Chondrocyte (in vitro differentiated cells): ENCODE results near the gene TYRP1. TPM values are rescaled to one million over a fixed set of nuclear protein-coding genes. Genes with fewer than 3 reads are reported as not detected.

ENCODE experiments used
- DNase-seq: peaks from one replicate; pipeline ENCODE4 v3.0.0; 2021; ENCODE audit warnings: mixed read lengths, low spot score
- H3K27ac Mint-ChIP-seq: one replicate; pipeline ENCODE4 v1.8.0; 2021; ENCODE audit warnings: mild to moderate bottlenecking, moderate library complexity, mixed read lengths; ENCODE audit not compliant: unreplicated experiment
- H3K27me3 Mint-ChIP-seq: 2 replicates; pipeline ENCODE4 v1.8.0; 2021; ENCODE audit warnings: low read depth, mixed read lengths
- H3K36me3 Mint-ChIP-seq: 2 replicates; pipeline ENCODE4 v1.8.0; 2021; ENCODE audit warnings: low read depth, mixed read lengths
- H3K4me1 Mint-ChIP-seq: 2 replicates; pipeline ENCODE4 v1.8.0; 2021; ENCODE audit warnings: low read depth, mild to moderate bottlenecking, mixed read lengths
- H3K4me3 Mint-ChIP-seq: one replicate; pipeline ENCODE4 v1.8.0; 2021; ENCODE audit warnings: mild to moderate bottlenecking, moderate library complexity, mixed read lengths; ENCODE audit not compliant: unreplicated experiment
- H3K9me3 Mint-ChIP-seq: 2 replicates; pipeline ENCODE4 v1.8.0; 2021; ENCODE audit warnings: low read depth, mixed read lengths
- CTCF ChIP-seq: fragments of 200-600 bp; sonication (generic); IDR thresholded peaks from 2 replicates; pipeline ENCODE4 v1.5.0; 2021; ENCODE audit warnings: antibody characterized with exemption, mild to moderate bottlenecking, moderate library complexity
- total RNA-seq: library from RNA; stranded (reverse); gene quantifications from 3 replicates; pipeline ENCODE4 v1.2.1, GENCODE V29; 2021

TYRP1 gene
- total RNA-seq, 1 donor from 2014 or later = 0.10 TPM

DNA sequence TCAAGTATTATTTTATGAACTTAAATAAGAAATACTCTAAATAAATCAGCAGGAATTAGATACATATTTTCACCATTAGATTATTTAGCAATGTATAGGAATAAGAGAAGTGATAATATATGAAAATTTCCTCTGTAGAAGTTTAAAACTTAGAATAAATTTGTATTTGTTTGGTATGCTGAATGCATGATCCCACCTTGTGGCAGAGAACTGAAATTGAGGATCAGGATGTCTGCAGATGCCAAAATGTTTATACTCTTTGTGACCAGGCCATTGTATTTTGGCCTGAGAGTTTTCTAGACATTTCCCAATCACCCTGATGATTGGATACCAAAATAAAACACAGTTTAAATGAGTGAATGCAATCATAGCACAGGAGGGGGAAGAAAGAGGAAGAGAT lies 6.3 kb downstream of the TYRP1 start:
- TF ChIP-seq CTCF = peak; percentile 70
- no peaks in the 10 kb centered on the region for H3K36me3 Mint-ChIP-seq
- H3K4me3 Mint-ChIP-seq = no peak overlapping the region
- DNase-seq = no peak
- no peaks in the 10 kb centered on the region for H3K27me3 Mint-ChIP-seq
- H3K4me1 Mint-ChIP-seq = peaks cover 58% of the 10 kb centered on the region
- H3K9me3 Mint-ChIP-seq = no peaks in the 10 kb centered on the region
- H3K27ac Mint-ChIP-seq = no peak overlapping the region

- Mint-ChIP-seq H3K4me3 (no peak overlapping the region), H3K9me3 (no peaks in the 10 kb centered on the region)
Measured at GRCh38 chr9:12701126-12701525, 7.9 kb downstream of the TYRP1 start.

GRCh38 chr9:12702160-12702758 lies 9.1 kb downstream of the TYRP1 start:
- no peak overlapping the region for H3K27ac Mint-ChIP-seq
- peaks cover 53% of the 10 kb centered on the region for H3K4me1 Mint-ChIP-seq
- peak; percentile 87 for TF ChIP-seq CTCF
- H3K27me3 Mint-ChIP-seq = no peaks in the 10 kb centered on the region
- H3K9me3 Mint-ChIP-seq = no peaks in the 10 kb centered on the region
- DNase-seq = no peak
- peaks cover under 1% of the 10 kb centered on the region for H3K36me3 Mint-ChIP-seq
- no peak overlapping the region for H3K4me3 Mint-ChIP-seq

More at GRCh38 chr9:12701126-12701525, 7.9 kb downstream of the TYRP1 start:
- H3K4me1 Mint-ChIP-seq = peaks cover 53% of the 10 kb centered on the region
- TF ChIP-seq CTCF = no peak
- DNase-seq = no peak
- H3K27ac Mint-ChIP-seq = no peak overlapping the region
- no peaks in the 10 kb centered on the region for H3K27me3 Mint-ChIP-seq
- no peaks in the 10 kb centered on the region for H3K36me3 Mint-ChIP-seq

GRCh38 chr9:12703996-12704395 lies 10.8 kb downstream of the TYRP1 start:
- Mint-ChIP-seq H3K9me3 (no peaks in the 10 kb centered on the region), H3K4me1 (peaks cover 48% of the 10 kb centered on the region), H3K4me3 (no peak overlapping the region), H3K27me3 (no peaks in the 10 kb centered on the region), H3K27ac (no peak overlapping the region), H3K36me3 (peaks cover 2% of the 10 kb centered on the region)
- no peak for DNase-seq
- no peak for TF ChIP-seq CTCF

- Mint-ChIP-seq H3K27ac (no peak overlapping the region), H3K27me3 (no peaks in the 10 kb centered on the region), H3K36me3 (peaks cover 2% of the 10 kb centered on the region), H3K9me3 (no peaks in the 10 kb centered on the region), H3K4me1 (peaks cover 46% of the 10 kb centered on the region), H3K4me3 (no peak overlapping the region)
- no peak for TF ChIP-seq CTCF
- no peak for DNase-seq
Measured at GRCh38 chr9:12705738-12706391, 12.7 kb downstream of the TYRP1 start.
